ENCODE results near the gene GRID1. TPM values are rescaled to one million over a fixed set of nuclear protein-coding genes. Genes with fewer than 3 reads are reported as not detected.

The GRID1 gene
- total RNA-seq, 1 donor from 2014 or later, result 0.75 TPM

- no peaks in the 10 kb centered on the region for H3K9me3 Mint-ChIP-seq (ENCODE audit: unreplicated experiment)
- H3K27me3 ChIP-seq (ENCODE audit: insufficient read depth, low read length), result no peaks in the 10 kb centered on the region
- TF ChIP-seq CTCF (IDR thresholded peaks at IDR 0.05; ENCODE audit: insufficient read depth, low read depth, low read length) (no peak), EZH2 (IDR thresholded peaks at IDR 0.05; ENCODE audit: insufficient read depth, low read length) (no peak)
- FAIRE-seq (no peak), DNase-seq (ENCODE audit: low read depth) (no peak)
- no peak overlapping the region for H3K4me2 ChIP-seq (ENCODE audit: low read length)
- H3K36me3 ChIP-seq (ENCODE audit: insufficient read depth, low read length), result no peaks in the 10 kb centered on the region
- H3K36me3 Mint-ChIP-seq (ENCODE audit: low read depth, unreplicated experiment), result no peaks in the 10 kb centered on the region
- no peak overlapping the region for H3K27ac ChIP-seq (ENCODE audit: low read depth, low read length)
- H3K27ac Mint-ChIP-seq (ENCODE audit: unreplicated experiment), result no peak overlapping the region
- no peaks in the 10 kb centered on the region for H3K79me2 ChIP-seq (ENCODE audit: insufficient read depth, low read length)
- H3K4me1 Mint-ChIP-seq (ENCODE audit: low read depth, unreplicated experiment), result peaks cover 15% of the 10 kb centered on the region
- no peak overlapping the region for H3K4me3 Mint-ChIP-seq (ENCODE audit: unreplicated experiment)
- H2AFZ ChIP-seq (ENCODE audit: low read depth, low read length), result no peak overlapping the region
- peaks cover 12% of the 10 kb centered on the region for H3K4me1 ChIP-seq (ENCODE audit: insufficient read depth, low read length)
- H3K4me3 ChIP-seq (ENCODE audit: insufficient read depth, low read depth, low read length), result no peak overlapping the region
- peaks cover 2% of the 10 kb centered on the region for H3K27me3 Mint-ChIP-seq (ENCODE audit: low read depth, unreplicated experiment)
- no peaks in the 10 kb centered on the region for H3K9me3 ChIP-seq (ENCODE audit: insufficient read depth, low read depth, low read length)
- no peaks in the 10 kb centered on the region for H4K20me1 ChIP-seq (ENCODE audit: insufficient read depth, low read length)
- no peak overlapping the region for H3K9ac ChIP-seq (ENCODE audit: low read length)
These were observed 138.9 kb downstream of the GRID1 start for GRCh38 chr10:86227501-86228258.

- H3K79me2 ChIP-seq (ENCODE audit: insufficient read depth, low read length), result no peaks in the 10 kb centered on the region
- TF ChIP-seq EZH2 (IDR thresholded peaks at IDR 0.05; ENCODE audit: insufficient read depth, low read length) (no peak), CTCF (IDR thresholded peaks at IDR 0.05; ENCODE audit: insufficient read depth, low read depth, low read length) (no peak)
- peaks cover 2% of the 10 kb centered on the region for H3K27me3 Mint-ChIP-seq (ENCODE audit: low read depth, unreplicated experiment)
- H3K4me2 ChIP-seq (ENCODE audit: low read length), result no peak overlapping the region
- no peak overlapping the region for H3K27ac ChIP-seq (ENCODE audit: low read depth, low read length)
- no peak overlapping the region for H3K4me3 Mint-ChIP-seq (ENCODE audit: unreplicated experiment)
- no peak overlapping the region for H3K9ac ChIP-seq (ENCODE audit: low read length)
- no peaks in the 10 kb centered on the region for H3K27me3 ChIP-seq (ENCODE audit: insufficient read depth, low read length)
- H2AFZ ChIP-seq (ENCODE audit: low read depth, low read length), result no peak overlapping the region
- H3K36me3 Mint-ChIP-seq (ENCODE audit: low read depth, unreplicated experiment), result no peaks in the 10 kb centered on the region
- DNase-seq (ENCODE audit: low read depth) (no peak), FAIRE-seq (no peak)
- no peak overlapping the region for H3K27ac Mint-ChIP-seq (ENCODE audit: unreplicated experiment)
- H3K36me3 ChIP-seq (ENCODE audit: insufficient read depth, low read length), result no peaks in the 10 kb centered on the region
- H4K20me1 ChIP-seq (ENCODE audit: insufficient read depth, low read length), result no peaks in the 10 kb centered on the region
- no peaks in the 10 kb centered on the region for H3K9me3 ChIP-seq (ENCODE audit: insufficient read depth, low read depth, low read length)
- H3K4me3 ChIP-seq (ENCODE audit: insufficient read depth, low read depth, low read length), result no peak overlapping the region
- peaks cover 15% of the 10 kb centered on the region for H3K4me1 Mint-ChIP-seq (ENCODE audit: low read depth, unreplicated experiment)
- H3K4me1 ChIP-seq (ENCODE audit: insufficient read depth, low read length), result peaks cover 12% of the 10 kb centered on the region
- H3K9me3 Mint-ChIP-seq (ENCODE audit: unreplicated experiment), result no peaks in the 10 kb centered on the region
These were observed 139.8 kb downstream of the GRID1 start for GRCh38 chr10:86226781-86227201.

- H3K36me3 Mint-ChIP-seq (ENCODE audit: low read depth, unreplicated experiment), result no peaks in the 10 kb centered on the region
- no peak overlapping the region for H3K27ac Mint-ChIP-seq (ENCODE audit: unreplicated experiment)
- Histone ChIP-seq H3K27me3 (ENCODE audit: insufficient read depth, low read length) (no peaks in the 10 kb centered on the region), H3K36me3 (ENCODE audit: insufficient read depth, low read length) (no peaks in the 10 kb centered on the region), H3K4me2 (ENCODE audit: low read length) (no peak overlapping the region), H3K79me2 (ENCODE audit: insufficient read depth, low read length) (no peaks in the 10 kb centered on the region), H4K20me1 (ENCODE audit: insufficient read depth, low read length) (no peaks in the 10 kb centered on the region), H3K4me3 (ENCODE audit: insufficient read depth, low read depth, low read length) (no peak overlapping the region), H3K9ac (ENCODE audit: low read length) (no peak overlapping the region), H3K27ac (ENCODE audit: low read depth, low read length) (no peak overlapping the region), H2AFZ (ENCODE audit: low read depth, low read length) (no peak overlapping the region), H3K9me3 (ENCODE audit: insufficient read depth, low read depth, low read length) (no peaks in the 10 kb centered on the region), H3K4me1 (ENCODE audit: insufficient read depth, low read length) (peaks cover 12% of the 10 kb centered on the region)
- FAIRE-seq (no peak), DNase-seq (ENCODE audit: low read depth) (no peak)
- no peak for TF ChIP-seq EZH2 (IDR thresholded peaks at IDR 0.05; ENCODE audit: insufficient read depth, low read length)
- TF ChIP-seq CTCF (IDR thresholded peaks at IDR 0.05; ENCODE audit: insufficient read depth, low read depth, low read length), result no peak
- no peak overlapping the region for H3K4me3 Mint-ChIP-seq (ENCODE audit: unreplicated experiment)
- peaks cover 4% of the 10 kb centered on the region for H3K27me3 Mint-ChIP-seq (ENCODE audit: low read depth, unreplicated experiment)
- H3K4me1 Mint-ChIP-seq (ENCODE audit: low read depth, unreplicated experiment), result peaks cover 15% of the 10 kb centered on the region
- H3K9me3 Mint-ChIP-seq (ENCODE audit: unreplicated experiment), result no peaks in the 10 kb centered on the region
These were observed 140.6 kb downstream of the GRID1 start for GRCh38 chr10:86226016-86226415.
